GM18526 (cell line): ENCODE data around the gene MAGI1.

Experiments
- POLR2A ChIP-seq: IDR thresholded peaks from 3 replicates; pipeline ENCODE4 v1.6.1; 2011; ENCODE audit not compliant: insufficient read length; ENCODE audit errors: extremely low read depth

MAGI1 gene

DNA sequence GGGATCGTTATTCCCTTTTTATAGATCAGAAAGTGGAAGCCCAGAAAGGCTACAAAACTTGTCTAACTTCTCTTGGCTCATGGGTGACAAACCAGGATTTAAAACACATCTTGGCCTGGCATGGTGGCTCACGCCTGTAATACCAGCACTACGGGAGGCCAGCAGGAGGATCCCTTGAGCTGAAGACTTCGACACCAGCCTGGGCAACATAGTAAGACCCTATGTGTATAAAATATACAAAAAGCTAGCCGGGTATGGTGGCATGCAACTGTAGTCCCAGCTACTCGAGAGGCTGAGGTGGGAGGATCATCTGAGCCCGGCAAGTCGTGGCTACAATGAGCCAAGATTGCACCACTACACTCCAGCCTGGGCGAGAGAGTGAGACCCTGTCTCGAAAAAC lies 479.1 kb downstream of the MAGI1 start:
- no peak for TF ChIP-seq POLR2A

- no peak for TF ChIP-seq POLR2A
Observed at GRCh38 chr3:65558826-65559225, 479.9 kb downstream of the MAGI1 start.

DNA sequence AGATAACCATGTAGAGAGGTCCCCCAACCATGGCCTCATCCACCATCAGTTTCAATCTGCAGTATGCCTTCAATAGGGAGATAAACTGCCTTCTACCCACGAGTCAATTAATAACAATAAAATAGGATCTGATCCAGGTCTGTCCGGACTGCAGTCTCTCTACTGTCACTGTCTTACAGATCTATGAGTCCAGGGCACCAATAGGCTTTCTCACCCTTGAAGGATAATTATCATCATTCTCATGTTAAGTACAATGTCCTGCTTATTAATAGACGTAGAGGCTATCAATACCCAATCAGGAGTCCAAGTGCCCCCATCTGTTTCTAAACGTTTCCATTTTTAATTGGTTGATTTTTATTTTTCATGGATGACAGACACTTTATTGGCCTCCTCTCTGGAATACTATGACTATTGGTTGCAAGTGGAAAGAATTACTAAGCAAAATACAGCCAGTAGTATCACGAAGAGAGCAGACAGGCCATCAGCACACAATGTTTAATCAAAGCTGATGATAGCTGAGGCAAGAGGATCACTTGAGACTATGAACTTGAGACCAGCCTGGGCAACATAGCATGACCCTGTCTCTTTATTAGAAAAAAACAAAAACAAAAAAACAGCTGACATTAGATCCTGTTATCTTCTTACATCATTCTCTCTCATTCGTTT lies 480.7 kb downstream of the MAGI1 start:
- no peak for TF ChIP-seq POLR2A

DNA sequence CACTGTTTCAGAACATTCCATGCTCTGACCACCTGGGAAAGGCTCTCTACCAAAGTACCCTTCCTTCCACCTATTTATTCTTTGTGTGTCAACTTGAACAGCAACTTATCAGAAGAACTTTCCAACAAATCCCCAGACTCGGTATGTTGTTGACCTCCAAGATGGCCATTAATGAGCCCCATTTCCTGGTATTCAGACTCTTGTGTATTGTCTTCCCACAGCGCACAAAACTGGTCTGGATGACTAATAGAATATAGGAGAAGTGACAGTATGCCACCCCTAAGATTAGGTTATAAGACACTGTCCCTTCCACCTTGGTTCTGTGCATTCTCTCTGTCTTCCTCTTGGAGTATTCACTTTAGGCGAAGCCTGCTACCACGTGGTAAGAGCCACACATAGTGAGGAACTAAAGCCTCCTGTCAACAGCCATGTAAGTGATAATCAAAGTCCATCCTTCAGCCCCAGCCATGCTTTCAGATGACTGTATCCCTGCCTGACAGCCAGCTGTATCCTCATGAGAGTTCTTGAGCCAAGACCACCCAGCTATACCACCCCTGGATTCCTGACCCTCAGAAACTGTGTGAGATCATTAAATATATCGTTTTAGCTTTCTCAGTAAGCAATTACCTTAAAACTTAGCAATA lies 481.7 kb downstream of the MAGI1 start:
- no peak for TF ChIP-seq POLR2A

DNA sequence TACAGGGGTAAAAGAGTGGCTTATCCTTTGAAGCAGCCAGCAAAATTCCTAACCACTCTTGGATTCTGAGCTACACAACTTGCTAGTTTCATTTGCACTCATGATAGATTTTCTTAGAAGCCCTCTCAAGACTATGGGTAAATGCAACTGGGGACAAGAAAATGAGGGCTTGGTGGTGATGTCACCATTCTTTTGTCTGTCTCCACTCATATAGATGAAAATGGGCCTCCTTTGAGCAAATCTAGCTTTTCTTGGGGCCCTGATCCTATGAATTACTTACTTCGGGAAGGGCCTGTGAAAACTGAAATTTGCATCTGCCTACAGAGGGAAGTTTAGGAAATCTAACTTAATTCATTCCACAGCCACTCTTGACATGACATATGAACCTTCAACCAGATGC lies 486.3 kb downstream of the MAGI1 start:
- no peak for TF ChIP-seq POLR2A

GRCh38 chr3:65551945-65552344 lies 486.8 kb downstream of the MAGI1 start:
- no peak for TF ChIP-seq POLR2A

GRCh38 chr3:65550137-65550536 lies 488.6 kb downstream of the MAGI1 start:
- no peak for TF ChIP-seq POLR2A

DNA sequence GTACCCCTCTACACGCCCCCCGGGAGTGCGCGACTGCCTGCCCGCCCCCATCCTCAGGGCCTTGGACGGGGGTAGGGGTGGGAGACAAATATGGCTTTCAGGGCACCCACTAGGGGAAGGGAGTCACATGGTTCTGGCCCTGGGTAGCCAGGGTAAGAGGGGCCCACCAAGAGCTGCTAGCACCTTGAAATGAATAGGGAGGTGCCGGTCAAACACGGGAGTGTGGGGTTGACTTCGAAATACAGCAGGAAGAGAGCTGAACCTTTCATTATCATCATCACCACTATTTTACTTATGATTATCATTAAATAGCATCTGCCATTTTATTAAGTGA lies 489.1 kb downstream of the MAGI1 start:
- TF ChIP-seq POLR2A = no peak

DNA sequence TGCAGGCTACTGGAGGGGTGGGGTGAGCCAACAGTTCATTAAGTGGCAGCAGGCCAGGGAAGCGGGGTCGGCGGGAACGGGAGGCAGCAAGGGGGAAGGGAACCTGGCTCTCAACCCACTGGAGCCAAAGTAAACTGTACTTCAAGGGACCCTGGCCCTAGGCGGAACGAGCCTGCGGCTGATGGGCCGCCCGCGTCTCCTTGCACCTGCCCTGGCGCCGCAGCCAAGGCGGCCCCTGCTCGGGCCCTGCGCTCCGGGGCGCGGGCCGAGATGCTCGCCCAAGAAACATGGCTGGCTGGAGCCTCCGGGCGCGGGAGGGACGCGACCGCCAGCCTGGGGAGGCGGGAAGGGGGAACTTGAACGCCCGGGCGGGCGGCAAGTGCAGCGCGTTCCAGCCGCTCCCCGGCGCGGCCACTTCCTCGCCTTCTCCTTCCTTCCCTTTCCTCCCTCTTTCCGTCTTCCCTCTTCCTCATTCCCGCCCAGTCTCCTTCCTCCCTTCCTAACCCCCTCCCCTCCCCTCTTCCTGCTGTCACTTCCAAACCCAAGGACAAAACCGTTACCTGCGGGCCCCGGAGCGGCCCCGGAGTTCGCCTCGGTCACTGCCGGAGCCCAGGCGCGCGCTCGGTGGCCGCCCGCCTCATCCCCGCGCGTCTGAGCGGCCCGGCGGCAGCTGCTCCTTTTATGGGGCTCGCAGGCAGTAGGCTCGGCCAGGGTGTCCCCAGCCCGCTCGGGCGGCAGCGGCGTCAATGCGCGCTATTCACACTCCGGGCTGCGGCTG lies 489.7 kb downstream of the MAGI1 start:
- TF ChIP-seq POLR2A = no peak

GRCh38 chr3:65545429-65545828 lies 493.3 kb downstream of the MAGI1 start:
- no peak for TF ChIP-seq POLR2A

DNA sequence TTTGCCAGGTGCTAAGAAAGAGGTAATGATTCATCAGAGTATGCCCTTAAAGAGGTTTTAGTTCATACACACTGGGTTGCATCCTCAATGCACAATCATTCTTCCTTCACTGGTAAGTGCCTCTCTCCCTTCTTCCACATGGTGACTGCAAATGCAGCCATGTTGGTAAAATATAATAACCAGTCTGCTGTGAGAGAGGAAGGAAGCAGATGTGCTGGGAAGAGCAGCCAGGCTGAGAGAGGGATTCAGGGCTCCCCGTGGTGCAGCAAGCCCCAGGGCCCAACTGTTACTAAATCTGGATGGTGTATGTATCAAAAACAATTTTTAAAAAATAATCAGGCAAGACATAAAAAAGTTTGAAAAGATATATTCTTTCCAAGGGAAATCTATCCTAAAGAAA lies 498.1 kb downstream of the MAGI1 start:
- no peak for TF ChIP-seq POLR2A

DNA sequence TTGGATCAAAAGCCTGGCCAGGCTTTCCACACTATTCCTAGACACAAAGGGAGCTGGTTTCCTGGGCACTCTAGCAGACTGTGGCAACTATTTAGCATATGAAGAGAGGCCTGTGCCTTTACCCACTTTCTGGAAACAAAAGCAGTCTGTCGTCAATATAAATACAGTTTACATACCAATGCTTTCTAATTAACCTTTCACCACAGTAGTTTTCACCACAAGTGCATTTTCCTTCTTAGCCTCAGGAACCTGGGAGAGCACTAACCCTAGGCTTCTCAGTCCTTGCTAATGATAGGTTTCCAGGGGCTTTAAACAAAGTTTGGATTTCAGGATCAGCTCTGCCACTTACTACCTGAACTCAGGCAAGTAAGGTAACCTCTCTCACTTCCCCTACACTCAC lies 499.1 kb downstream of the MAGI1 start:
- TF ChIP-seq POLR2A = no peak

GRCh38 chr3:65538101-65538500 lies 500.6 kb downstream of the MAGI1 start:
- TF ChIP-seq POLR2A = no peak

- TF ChIP-seq POLR2A = no peak
Observed at GRCh38 chr3:65537109-65537508, 501.6 kb downstream of the MAGI1 start.

- TF ChIP-seq POLR2A = no peak
Observed at GRCh38 chr3:65535260-65535659, 503.5 kb downstream of the MAGI1 start.

DNA sequence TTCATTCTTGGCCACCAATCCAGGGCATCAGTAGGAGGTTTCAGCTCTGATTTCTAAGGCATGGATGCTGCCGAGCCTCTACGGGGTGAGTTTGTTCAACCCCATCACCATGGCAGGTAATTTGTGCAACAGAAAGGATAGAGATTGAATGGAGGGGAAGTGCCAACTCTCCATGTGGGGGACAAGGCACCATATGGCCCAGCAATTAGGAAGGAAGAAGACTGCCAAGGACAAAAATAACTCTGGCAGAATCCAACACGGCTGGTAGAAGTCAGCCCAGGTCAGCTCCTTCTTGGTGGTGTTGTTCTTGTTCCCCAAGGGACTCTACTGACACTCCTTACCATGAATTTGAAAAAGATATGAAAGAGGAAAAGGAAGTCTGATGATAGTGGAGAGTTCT lies 503.9 kb downstream of the MAGI1 start:
- no peak for TF ChIP-seq POLR2A
